AG09319 (cell line): ENCODE measurements around the gene SIX6.
A peak's percentile ranks its signal among the peaks of the same experiment; 100 is the strongest.

ENCODE experiments used
- DNase-seq: peaks from one replicate; pipeline ENCODE4 v3.0.0-alpha.2; 2010; ENCODE audit warnings: low read depth; ENCODE audit errors: extremely low read depth
- CTCF ChIP-seq: IDR thresholded peaks from 2 replicates; pipeline ENCODE4 v1.5.1; 2011; ENCODE audit warnings: low read depth, mild to moderate bottlenecking, inconsistent platforms, low read length, moderate library complexity

Gene SIX6

GRCh38 chr14:60514741-60515491 lies 6.0 kb downstream of the SIX6 start:
- peak; percentile 3 for TF ChIP-seq CTCF
- DNase-seq, result no peak

GRCh38 chr14:60515511-60516289 lies 6.8 kb downstream of the SIX6 start:
- DNase-seq, result no peak
- no peak for TF ChIP-seq CTCF

- no peak for TF ChIP-seq CTCF
- DNase-seq, result no peak
Measured at GRCh38 chr14:60532442-60532841, 23.5 kb downstream of the SIX6 start.

DNA sequence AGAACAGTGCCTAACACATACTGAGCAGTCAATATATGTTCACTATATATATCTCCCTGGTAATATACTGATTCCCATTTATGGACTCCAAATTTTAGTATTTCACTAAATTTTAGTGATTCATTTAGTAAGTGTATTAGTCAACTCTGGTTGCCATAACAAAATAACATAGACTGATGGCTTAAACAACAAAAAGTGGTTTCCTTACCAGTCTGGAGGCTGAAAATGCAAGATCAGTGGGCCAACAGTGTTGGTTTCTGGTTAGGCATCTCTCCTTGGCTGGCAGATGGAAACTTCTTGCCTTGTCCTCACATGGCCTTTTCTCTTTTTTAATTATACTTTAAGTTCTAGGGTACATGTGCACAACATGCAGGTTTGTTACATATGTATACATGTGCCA lies 28.7 kb downstream of the SIX6 start:
- DNase-seq, result no peak
- TF ChIP-seq CTCF, result no peak

GRCh38 chr14:60544659-60545058 lies 35.7 kb downstream of the SIX6 start:
- no peak for DNase-seq
- TF ChIP-seq CTCF, result no peak

GRCh38 chr14:60553808-60554207 lies 44.9 kb downstream of the SIX6 start:
- no peak for TF ChIP-seq CTCF

More at GRCh38 chr14:60553808-60554207, 44.9 kb downstream of the SIX6 start:
- DNase-seq, result no peak
